Measurements from ENCODE around the gene WNT3A.

WNT3A gene

DNA sequence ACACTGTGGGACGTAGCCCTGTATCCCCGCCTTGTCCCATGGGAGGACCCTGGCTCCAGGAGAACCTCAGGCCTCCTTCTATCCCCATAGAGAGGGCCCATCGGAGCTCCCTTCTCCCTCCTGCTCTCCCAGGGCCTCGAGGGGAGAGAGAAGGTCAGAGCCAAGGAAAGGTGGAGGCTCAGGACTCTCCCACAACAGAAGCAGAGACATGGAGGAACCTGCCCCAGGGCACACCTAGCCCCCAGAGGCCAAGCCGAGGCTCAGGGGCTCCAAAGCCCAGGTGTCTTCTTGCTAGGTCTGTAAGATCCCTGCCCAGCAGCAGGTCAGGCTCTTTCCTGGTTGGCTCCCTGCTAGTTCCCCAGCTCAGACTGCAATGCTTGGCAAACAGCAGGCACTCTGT lies 41.3 kb downstream of the WNT3A start:
- H3K4me1 ChIP-seq (ENCODE audit: insufficient read depth, low read length), result peaks cover 2% of the 10 kb centered on the region
- peaks cover 4% of the 10 kb centered on the region for H3K27me3 ChIP-seq (ENCODE audit: insufficient read depth, low read length)
- H3K36me3 ChIP-seq (ENCODE audit: insufficient read depth, low read length), result no peaks in the 10 kb centered on the region
- peaks cover 2% of the 10 kb centered on the region for H3K9me3 ChIP-seq (ENCODE audit: low read length)
- H3K4me3 ChIP-seq (ENCODE audit: low read length), result no peak overlapping the region
- no peak overlapping the region for H2AFZ ChIP-seq (ENCODE audit: low read depth, low read length)

DNA sequence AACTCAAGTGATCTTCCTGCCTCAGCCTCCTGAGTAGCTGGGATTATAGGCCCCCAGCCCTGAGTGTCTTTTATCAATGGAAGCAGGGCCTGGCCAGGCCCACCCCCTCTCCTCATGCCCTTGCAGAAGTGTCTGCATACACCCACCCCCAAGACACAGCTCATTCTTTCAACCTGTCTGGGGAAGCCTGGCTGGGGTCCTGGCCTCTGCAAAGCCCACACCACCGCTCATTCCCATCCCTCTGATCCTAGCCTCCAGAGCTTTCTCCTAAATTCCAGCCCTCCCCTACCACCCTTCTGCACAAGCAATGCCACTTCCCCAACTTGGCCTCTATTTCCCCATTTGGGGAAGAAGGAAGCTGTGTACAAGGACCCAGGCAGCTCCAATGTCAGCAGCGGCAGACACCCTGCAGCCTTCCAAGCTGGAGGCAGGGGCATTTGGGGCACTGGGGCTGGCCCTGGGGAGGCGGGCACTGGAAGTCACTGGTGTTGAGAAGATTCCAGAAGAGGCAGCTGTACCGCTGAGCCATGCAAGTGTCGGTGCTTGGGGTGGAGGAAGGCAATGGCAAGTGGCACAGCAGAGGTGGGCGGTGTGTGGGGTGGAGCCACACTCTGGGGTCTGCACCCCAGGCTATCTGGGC lies 42.0 kb downstream of the WNT3A start:
- no peak overlapping the region for H2AFZ ChIP-seq (ENCODE audit: low read depth, low read length)
- peaks cover 2% of the 10 kb centered on the region for H3K4me1 ChIP-seq (ENCODE audit: insufficient read depth, low read length)
- peaks cover 2% of the 10 kb centered on the region for H3K9me3 ChIP-seq (ENCODE audit: low read length)
- H3K36me3 ChIP-seq (ENCODE audit: insufficient read depth, low read length), result no peaks in the 10 kb centered on the region
- H3K27me3 ChIP-seq (ENCODE audit: insufficient read depth, low read length), result peaks cover 4% of the 10 kb centered on the region
- H3K4me3 ChIP-seq (ENCODE audit: low read length), result no peak overlapping the region

DNA sequence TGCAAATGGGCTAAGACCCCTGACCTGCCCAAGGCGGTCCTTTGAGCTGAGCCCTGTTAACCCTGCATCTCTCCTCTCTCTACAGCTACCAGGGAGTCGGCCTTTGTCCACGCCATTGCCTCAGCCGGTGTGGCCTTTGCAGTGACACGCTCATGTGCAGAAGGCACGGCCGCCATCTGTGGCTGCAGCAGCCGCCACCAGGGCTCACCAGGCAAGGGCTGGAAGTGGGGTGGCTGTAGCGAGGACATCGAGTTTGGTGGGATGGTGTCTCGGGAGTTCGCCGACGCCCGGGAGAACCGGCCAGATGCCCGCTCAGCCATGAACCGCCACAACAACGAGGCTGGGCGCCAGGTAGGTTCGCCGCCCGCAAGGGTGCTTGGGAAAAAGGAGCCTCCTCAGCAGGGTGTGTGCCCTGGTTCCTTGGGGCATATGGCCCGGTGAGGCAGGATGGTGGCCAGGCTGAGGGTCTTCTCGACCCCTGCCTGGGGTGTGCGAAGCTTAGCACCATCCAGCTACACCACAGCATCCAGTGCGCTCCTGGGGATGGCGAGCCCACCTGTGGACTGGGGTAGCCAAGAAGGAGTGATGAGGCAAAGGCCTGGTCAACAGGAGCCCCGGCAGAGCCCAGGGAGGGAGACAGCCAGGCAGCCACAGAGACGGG lies 43.9 kb downstream of the WNT3A start:
- no peak overlapping the region for H3K4me3 ChIP-seq (ENCODE audit: low read length)
- no peak overlapping the region for H2AFZ ChIP-seq (ENCODE audit: low read depth, low read length)
- H3K9me3 ChIP-seq (ENCODE audit: low read length), result peaks cover 2% of the 10 kb centered on the region
- no peaks in the 10 kb centered on the region for H3K4me1 ChIP-seq (ENCODE audit: insufficient read depth, low read length)
- H3K27me3 ChIP-seq (ENCODE audit: insufficient read depth, low read length), result no peaks in the 10 kb centered on the region
- no peaks in the 10 kb centered on the region for H3K36me3 ChIP-seq (ENCODE audit: insufficient read depth, low read length)

DNA sequence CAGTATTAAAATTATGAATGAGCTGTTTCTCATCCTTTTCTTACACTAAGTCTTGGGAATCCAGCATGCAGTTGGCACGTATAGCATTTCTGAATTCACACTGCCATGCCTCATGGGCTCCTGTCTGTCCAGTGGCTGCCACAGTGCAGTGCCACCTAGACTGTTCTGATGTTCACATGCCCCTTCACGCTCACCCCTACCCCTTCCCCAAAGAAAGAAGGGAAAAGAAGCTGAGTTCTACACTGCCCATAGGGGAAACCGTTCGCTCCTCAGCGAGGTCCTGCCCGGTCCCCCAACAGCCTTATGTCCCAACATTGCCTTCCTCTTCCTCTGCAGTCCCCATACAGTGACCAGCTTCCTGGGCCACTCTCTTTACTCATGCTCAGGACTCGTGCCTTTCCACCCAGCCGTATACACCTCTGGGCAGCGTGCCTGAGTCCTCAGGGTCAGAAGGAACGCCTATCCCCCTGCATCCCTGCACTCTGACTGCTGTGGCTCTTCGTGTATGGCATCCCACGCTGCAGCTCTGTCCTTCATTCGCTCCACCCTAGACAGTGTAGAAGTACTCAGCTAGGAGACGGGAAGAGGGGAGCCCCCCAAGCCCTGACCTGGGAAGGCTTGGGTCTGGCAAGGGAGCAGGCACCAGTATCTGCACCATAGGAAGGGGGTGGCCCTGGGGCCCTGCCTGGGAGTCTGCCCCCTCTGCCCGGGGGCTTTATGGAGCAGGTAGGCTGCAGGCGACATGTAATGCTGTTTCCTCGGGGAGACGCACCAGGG lies 51.6 kb downstream of the WNT3A start:
- no peaks in the 10 kb centered on the region for H3K36me3 ChIP-seq (ENCODE audit: insufficient read depth, low read length)
- no peak overlapping the region for H3K4me3 ChIP-seq (ENCODE audit: low read length)
- no peak overlapping the region for H2AFZ ChIP-seq (ENCODE audit: low read depth, low read length)
- peaks cover 19% of the 10 kb centered on the region for H3K9me3 ChIP-seq (ENCODE audit: low read length)
- H3K4me1 ChIP-seq (ENCODE audit: insufficient read depth, low read length), result no peaks in the 10 kb centered on the region
- H3K27me3 ChIP-seq (ENCODE audit: insufficient read depth, low read length), result peaks cover 57% of the 10 kb centered on the region

DNA sequence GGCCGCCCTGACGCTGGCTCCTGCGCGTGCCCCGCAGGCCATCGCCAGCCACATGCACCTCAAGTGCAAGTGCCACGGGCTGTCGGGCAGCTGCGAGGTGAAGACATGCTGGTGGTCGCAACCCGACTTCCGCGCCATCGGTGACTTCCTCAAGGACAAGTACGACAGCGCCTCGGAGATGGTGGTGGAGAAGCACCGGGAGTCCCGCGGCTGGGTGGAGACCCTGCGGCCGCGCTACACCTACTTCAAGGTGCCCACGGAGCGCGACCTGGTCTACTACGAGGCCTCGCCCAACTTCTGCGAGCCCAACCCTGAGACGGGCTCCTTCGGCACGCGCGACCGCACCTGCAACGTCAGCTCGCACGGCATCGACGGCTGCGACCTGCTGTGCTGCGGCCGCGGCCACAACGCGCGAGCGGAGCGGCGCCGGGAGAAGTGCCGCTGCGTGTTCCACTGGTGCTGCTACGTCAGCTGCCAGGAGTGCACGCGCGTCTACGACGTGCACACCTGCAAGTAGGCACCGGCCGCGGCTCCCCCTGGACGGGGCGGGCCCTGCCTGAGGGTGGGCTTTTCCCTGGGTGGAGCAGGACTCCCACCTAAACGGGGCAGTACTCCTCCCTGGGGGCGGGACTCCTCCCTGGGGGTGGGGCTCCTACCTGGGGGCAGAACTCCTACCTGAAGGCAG lies 52.3 kb downstream of the WNT3A start:
- Histone ChIP-seq H3K27me3 (ENCODE audit: insufficient read depth, low read length) (peaks cover 57% of the 10 kb centered on the region), H3K9me3 (ENCODE audit: low read length) (peaks cover 19% of the 10 kb centered on the region), H3K4me1 (ENCODE audit: insufficient read depth, low read length) (no peaks in the 10 kb centered on the region), H3K36me3 (ENCODE audit: insufficient read depth, low read length) (no peaks in the 10 kb centered on the region), H3K4me3 (ENCODE audit: low read length) (no peak overlapping the region), H2AFZ (ENCODE audit: low read depth, low read length) (no peak overlapping the region)

DNA sequence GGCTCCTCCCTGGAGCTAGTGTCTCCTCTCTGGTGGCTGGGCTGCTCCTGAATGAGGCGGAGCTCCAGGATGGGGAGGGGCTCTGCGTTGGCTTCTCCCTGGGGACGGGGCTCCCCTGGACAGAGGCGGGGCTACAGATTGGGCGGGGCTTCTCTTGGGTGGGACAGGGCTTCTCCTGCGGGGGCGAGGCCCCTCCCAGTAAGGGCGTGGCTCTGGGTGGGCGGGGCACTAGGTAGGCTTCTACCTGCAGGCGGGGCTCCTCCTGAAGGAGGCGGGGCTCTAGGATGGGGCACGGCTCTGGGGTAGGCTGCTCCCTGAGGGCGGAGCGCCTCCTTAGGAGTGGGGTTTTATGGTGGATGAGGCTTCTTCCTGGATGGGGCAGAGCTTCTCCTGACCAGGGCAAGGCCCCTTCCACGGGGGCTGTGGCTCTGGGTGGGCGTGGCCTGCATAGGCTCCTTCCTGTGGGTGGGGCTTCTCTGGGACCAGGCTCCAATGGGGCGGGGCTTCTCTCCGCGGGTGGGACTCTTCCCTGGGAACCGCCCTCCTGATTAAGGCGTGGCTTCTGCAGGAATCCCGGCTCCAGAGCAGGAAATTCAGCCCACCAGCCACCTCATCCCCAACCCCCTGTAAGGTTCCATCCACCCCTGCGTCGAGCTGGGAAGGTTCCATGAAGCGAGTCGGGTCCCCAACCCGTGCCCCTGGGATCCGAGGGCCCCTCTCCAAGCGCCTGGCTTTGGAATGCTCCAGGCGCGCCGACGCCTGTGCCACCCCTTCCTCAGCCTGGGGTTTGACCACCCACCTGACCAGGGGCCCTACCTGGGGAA lies 53.0 kb downstream of the WNT3A start:
- no peaks in the 10 kb centered on the region for H3K36me3 ChIP-seq (ENCODE audit: insufficient read depth, low read length)
- peaks cover 19% of the 10 kb centered on the region for H3K9me3 ChIP-seq (ENCODE audit: low read length)
- peaks cover 57% of the 10 kb centered on the region for H3K27me3 ChIP-seq (ENCODE audit: insufficient read depth, low read length)
- H3K4me3 ChIP-seq (ENCODE audit: low read length), result no peak overlapping the region
- H2AFZ ChIP-seq (ENCODE audit: low read depth, low read length), result no peak overlapping the region
- no peaks in the 10 kb centered on the region for H3K4me1 ChIP-seq (ENCODE audit: insufficient read depth, low read length)

DNA sequence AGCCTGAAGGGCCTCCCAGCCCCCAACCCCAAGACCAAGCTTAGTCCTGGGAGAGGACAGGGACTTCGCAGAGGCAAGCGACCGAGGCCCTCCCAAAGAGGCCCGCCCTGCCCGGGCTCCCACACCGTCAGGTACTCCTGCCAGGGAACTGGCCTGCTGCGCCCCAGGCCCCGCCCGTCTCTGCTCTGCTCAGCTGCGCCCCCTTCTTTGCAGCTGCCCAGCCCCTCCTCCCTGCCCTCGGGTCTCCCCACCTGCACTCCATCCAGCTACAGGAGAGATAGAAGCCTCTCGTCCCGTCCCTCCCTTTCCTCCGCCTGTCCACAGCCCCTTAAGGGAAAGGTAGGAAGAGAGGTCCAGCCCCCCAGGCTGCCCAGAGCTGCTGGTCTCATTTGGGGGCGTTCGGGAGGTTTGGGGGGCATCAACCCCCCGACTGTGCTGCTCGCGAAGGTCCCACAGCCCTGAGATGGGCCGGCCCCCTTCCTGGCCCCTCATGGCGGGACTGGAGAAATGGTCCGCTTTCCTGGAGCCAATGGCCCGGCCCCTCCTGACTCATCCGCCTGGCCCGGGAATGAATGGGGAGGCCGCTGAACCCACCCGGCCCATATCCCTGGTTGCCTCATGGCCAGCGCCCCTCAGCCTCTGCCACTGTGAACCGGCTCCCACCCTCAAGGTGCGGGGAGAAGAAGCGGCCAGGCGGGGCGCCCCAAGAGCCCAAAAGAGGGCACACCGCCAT lies 53.8 kb downstream of the WNT3A start:
- peaks cover 19% of the 10 kb centered on the region for H3K9me3 ChIP-seq (ENCODE audit: low read length)
- H3K36me3 ChIP-seq (ENCODE audit: insufficient read depth, low read length), result no peaks in the 10 kb centered on the region
- no peaks in the 10 kb centered on the region for H3K4me1 ChIP-seq (ENCODE audit: insufficient read depth, low read length)
- H2AFZ ChIP-seq (ENCODE audit: low read depth, low read length), result no peak overlapping the region
- peaks cover 60% of the 10 kb centered on the region for H3K27me3 ChIP-seq (ENCODE audit: insufficient read depth, low read length)
- no peak overlapping the region for H3K4me3 ChIP-seq (ENCODE audit: low read length)

DNA sequence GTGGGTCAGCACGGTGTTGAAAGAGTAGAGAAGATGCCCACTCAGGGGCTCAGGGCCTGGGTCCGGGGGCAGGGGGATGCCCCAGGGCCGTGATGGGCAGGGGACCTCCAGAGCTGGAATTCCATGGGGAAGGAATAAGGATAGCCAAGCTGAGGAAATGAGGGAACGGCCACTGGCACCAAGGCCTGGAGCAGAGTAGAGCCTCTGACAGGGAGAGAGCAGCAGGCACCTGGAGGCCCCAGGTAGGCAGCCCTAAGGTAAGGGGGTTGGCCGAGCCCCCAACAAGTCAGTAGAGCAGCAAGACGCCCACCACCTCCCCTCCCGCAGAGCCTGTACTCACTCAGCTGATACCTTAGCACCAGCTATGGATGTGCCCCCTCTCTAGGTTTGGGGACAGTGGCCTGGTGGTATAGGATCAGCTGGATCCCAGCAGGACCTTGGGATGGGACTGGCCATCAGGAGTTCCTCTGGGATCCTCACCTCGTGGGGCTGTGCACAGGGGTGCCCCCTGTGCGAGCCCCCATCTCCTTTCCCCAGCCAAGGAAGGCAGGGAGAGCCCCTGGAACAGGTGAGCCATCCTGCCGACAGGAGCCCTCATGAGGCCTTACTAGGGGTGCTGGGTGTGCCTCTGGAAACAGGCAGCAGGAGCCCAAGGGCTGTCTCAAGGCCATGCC lies 54.8 kb downstream of the WNT3A start:
- H3K4me3 ChIP-seq (ENCODE audit: low read length), result no peak overlapping the region
- no peaks in the 10 kb centered on the region for H3K36me3 ChIP-seq (ENCODE audit: insufficient read depth, low read length)
- no peaks in the 10 kb centered on the region for H3K4me1 ChIP-seq (ENCODE audit: insufficient read depth, low read length)
- H2AFZ ChIP-seq (ENCODE audit: low read depth, low read length), result no peak overlapping the region
- H3K9me3 ChIP-seq (ENCODE audit: low read length), result peaks cover 14% of the 10 kb centered on the region
- peaks cover 63% of the 10 kb centered on the region for H3K27me3 ChIP-seq (ENCODE audit: insufficient read depth, low read length)

DNA sequence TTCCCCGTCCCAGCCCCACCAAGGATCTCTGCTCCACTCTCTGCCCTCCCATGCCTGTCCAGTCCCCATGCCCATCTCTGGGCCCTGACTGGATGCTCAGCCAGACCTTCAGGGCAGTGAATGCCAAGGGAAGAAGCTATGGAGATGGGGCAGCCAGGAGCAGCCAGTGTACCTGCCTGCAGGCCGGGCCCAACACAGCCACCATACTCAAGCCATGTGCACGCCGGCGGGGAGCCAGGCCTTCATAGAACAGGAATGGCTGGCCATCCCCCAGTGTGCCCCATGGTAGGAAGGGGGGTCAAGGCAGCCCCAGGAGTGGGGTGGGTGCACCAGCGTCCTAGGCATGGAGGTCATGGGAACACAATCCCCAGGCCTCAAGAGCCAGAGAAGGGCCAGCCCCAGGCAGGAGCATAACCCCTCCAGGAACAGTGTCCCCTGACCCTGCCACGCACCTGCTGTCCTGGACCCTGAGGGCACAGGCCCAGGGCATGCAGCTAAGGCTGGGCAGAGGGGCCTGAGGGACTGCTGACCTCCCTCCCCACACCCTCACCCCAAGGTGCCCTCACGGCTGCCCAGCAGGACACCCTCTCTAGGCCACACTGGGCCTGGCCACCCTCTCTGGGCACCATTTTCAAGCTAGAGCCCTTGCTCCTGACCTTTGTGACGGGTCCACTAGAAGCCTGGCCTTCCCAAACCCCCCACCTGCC lies 55.4 kb downstream of the WNT3A start:
- H3K36me3 ChIP-seq (ENCODE audit: insufficient read depth, low read length), result no peaks in the 10 kb centered on the region
- H2AFZ ChIP-seq (ENCODE audit: low read depth, low read length), result no peak overlapping the region
- peaks cover 67% of the 10 kb centered on the region for H3K27me3 ChIP-seq (ENCODE audit: insufficient read depth, low read length)
- H3K4me3 ChIP-seq (ENCODE audit: low read length), result no peak overlapping the region
- peaks cover 14% of the 10 kb centered on the region for H3K9me3 ChIP-seq (ENCODE audit: low read length)
- H3K4me1 ChIP-seq (ENCODE audit: insufficient read depth, low read length), result no peaks in the 10 kb centered on the region

DNA sequence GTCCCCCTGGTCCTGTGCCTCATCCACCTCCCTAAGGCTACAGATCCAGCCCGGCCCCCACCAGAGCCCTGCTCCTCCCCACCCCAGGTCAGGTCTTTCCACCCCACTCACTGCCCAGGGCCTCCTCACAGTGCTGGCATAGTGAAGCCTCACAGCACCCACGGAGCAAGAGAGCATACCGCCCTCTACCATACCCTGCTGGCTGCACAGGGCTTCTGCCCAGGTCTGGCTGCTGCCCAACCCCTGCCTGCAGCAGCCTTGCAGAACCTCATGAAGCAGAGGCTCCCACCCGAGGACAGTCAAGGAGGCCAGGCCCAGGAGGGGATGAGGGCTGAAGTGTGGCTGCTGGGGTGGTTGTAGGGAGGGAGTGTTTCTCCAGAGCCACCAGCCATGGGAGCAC lies 56.0 kb downstream of the WNT3A start:
- Histone ChIP-seq H3K9me3 (ENCODE audit: low read length) (peaks cover 12% of the 10 kb centered on the region), H3K4me1 (ENCODE audit: insufficient read depth, low read length) (no peaks in the 10 kb centered on the region), H2AFZ (ENCODE audit: low read depth, low read length) (no peak overlapping the region), H3K4me3 (ENCODE audit: low read length) (no peak overlapping the region), H3K27me3 (ENCODE audit: insufficient read depth, low read length) (peaks cover 68% of the 10 kb centered on the region), H3K36me3 (ENCODE audit: insufficient read depth, low read length) (no peaks in the 10 kb centered on the region)

Data from neuron (in vitro differentiated cells).